DMS153 (cell line): ENCODE measurements around the gene KIF1C.

ENCODE experiments used
- DNase-seq: peaks from one replicate; lab custom pipeline; 2025; lab: John Stamatoyannopoulos, UW

The KIF1C gene

GRCh38 chr17:4969047-4969550 lies 28.7 kb upstream of the KIF1C start:
- no peak for DNase-seq

DNA sequence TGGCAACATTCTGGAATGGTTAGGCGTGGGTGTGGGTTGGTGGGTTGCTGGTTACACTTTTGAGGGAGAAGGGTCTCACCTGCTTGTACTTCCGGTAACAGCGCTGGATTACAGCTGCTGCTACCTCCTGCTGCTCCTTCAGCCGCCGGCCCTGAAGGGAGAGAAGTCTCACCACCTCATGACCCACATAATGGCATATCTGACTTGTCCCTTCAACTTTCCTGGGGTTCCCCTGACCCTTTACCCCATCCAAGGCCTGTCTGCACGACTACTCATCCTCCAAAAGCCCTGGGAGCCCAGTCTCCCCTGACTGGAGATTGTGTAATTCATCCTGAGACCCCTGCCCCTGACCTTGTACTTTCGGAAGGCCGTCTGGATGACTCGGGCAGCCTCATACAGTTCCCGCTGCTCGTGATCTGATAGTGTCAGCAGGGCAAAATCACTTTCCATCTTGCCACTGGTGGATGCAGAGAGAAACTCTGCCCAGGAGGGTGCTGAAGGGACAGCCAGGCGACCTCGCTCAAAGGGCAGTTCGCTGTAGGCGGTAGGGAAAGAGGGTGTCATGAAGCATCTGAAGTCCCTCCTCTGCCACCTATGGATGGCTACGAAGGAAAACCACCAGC lies 28.1 kb upstream of the KIF1C start:
- no peak for DNase-seq

- no peak for DNase-seq
Observed at GRCh38 chr17:4970273-4970672, 27.5 kb upstream of the KIF1C start.

GRCh38 chr17:4971826-4972225 lies 25.9 kb upstream of the KIF1C start:
- DNase-seq: no peak

DNA sequence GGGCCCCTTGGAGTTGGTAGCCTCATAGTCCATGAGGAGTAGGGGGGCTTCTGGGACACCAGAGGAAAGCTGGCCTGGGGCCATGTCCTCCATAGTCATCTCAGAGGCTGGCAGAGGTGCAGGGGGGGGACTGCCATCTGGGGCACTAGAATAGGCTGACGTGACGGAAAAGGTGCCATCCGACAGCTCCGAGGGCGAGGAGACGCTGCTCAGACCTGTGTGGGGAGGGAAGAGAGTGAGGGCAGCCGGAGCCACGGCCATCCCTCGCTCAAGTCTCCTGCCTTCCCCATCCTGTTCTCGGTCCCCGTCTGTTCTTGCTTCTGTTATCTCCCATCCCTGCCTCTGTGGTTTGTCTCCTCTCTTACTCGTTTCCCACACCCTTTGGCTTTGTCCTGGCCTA lies 25.4 kb upstream of the KIF1C start:
- DNase-seq: no peak

DNA sequence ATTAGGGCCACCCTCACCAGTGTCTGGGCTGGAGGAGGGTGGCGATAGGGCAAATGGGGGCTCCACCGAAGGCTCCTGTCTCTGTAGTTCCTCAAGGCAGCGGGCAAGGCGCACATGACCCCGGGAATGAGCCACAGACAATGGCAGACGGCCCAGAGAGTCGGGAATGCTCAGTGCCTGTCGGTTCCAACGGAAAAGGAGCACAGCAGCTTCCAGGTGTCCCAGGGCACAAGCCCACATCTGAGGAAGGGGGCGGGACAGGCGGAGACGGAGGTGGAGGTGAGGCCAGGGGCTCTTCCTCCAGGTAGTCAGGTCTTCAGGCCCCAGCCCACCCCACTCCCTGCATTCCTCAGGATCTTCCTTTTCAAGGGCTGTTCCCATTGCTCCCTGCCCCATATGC lies 25.0 kb upstream of the KIF1C start:
- no peak for DNase-seq

- DNase-seq: no peak
Observed at GRCh38 chr17:4973256-4974114, 24.3 kb upstream of the KIF1C start.

GRCh38 chr17:4974115-4974670 lies 23.6 kb upstream of the KIF1C start:
- no peak for DNase-seq

DNA sequence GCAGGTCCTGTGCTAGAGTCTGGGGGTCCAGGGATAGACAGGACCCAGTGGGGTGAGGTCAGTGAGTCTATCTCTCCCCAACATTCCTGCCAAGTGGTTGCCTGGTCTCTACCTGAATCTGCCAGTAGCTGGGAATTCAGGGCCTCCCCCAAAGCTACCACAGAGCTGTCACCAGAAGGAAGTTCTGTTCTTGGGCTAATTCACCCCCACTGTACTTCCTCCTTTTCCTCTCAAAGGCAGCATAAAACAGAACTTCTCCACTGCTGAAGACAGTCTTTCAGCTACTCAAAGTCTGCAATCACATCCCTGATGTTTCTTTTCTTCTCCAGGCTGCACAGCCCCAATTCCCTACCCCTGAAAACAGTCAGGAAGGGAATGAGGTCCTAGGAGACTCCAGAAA lies 19.0 kb upstream of the KIF1C start:
- DNase-seq: no peak

GRCh38 chr17:4980644-4981216 lies 17.0 kb upstream of the KIF1C start:
- no peak for DNase-seq

GRCh38 chr17:4982305-4982704 lies 15.4 kb upstream of the KIF1C start:
- DNase-seq: no peak

DNA sequence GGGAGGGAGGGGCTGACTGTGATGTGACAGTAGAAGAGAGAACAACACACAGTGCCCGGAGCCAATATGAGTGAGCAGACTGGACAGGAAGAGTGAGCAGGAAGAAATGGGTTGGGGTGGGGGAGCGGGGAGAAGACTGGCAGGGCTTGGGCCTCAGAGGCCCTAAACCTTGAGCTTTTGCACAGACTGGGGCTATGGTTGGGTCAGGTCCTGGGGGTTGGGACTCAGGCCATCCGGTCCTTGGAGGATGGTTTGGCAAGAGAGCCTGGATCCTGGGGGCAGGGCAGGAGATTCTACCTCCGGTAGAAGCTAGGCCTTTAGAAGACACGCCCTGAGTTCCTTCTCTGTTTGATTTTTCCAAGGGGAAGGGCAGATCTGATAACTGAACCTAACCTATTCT lies 11.3 kb upstream of the KIF1C start:
- DNase-seq: no peak

DNA sequence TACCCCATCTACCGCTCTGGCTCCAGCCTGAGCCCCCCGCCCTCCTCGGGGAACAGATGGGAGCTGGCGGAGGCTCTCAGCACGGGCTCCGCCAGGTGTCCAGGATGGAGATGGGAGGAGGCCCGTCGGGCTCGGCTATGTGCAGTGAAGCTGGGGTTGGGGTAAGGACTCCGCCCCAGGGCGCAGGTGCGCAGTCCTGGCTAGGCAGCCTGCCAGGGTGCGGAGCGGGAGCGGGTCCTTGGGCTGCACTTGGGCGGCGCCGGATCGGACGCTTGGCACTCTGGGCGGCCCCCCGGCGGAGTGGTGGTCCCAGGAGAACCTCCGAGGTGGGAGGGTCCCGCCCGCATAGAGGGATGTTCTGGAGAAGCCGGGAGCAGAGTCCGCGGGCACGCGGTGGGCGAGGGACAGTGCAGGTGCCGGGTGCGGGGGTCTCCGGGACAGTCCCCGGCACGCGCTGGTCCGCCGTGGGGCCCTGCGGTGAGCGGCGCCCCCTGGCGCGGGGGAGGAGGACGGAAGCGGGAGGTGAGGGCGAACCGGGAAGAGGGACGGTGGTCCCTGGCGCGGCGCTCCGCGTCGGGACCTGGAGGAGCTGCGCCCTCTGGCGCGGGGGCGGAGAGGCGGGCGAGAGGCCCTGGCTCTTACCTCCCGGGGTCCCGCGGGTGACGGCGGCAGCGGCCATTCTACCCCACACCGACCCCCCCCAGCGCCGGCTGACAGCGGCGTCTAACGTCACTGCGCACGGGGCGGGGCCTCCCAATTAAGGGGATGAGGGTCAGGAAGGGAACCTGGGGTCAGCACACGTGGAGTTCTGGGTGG lies 10.6 kb upstream of the KIF1C start, which contains the start of gene CAMTA2:
Gene CAMTA2 (minus strand): TSS at position 725 of the 816 bp plus-strand sequence. CDS start 1,453 bp downstream, outside the sequence.
- peak; percentile 16 for DNase-seq

DNA sequence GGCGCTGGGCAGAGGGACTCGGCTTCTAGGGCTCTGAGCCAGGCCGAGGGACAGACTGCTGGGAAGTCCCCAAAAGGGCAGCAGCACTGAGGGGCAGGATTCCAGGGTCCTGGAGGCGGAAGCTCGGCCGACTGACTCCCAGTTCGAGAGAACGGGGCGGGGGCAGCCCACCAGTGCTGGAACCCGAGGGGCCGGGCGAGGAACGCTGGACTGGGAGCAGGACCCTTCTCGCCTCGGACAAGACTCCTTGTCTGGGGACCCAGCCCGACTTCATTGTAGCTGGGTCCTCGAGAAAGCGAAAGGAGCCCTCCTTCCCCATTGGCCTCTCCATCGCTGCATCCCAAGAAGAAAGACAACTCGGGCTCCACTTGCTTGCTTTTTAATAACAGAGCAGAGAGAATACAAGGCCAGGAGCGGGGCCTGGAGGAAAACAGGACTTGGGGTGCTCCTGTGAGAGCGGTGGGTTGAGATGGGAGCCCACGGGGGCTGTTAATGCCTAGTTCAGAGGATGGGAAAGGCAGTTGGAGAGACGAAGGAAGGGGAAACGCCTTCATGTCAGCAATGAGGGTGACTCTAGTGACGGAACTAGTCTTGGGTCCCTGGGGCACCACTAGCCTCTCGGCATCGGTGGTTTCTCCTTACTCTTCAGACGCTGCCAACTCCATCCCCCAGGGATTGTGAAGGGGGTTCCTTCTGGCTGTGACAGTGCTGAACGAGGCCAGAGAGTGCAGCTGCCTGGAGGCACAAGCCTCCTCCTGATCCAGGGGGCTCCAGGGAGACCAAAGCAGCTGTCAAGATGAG lies 9.8 kb upstream of the KIF1C start:
- DNase-seq: no peak

GRCh38 chr17:4994081-4994595 lies 3.6 kb upstream of the KIF1C start:
- no peak for DNase-seq

- no peak for DNase-seq
Observed at GRCh38 chr17:4998027-4998731, 429 bp downstream of the KIF1C start.

- DNase-seq: no peak
Observed at GRCh38 chr17:4998732-4999429, 1.1 kb downstream of the KIF1C start.

GRCh38 chr17:4999430-5000093 lies 1.8 kb downstream of the KIF1C start:
- no peak for DNase-seq

- DNase-seq: no peak
Observed at GRCh38 chr17:5000237-5000639, 2.5 kb downstream of the KIF1C start.
